GM10266 (cell line): ENCODE data around the gene FAHD1.

Experiments used
- DNase-seq: peaks from one replicate; pipeline ENCODE4 v3.0.0; 2012; ENCODE audit errors: extremely low spot score
- TF ChIP-seq, protein P1 (sequence below): IDR thresholded peaks from 2 replicates; pipeline ENCODE4 v1.5.1; 2012; ENCODE audit warnings: mild to moderate bottlenecking, low read depth; ENCODE audit not compliant: control insufficient read depth, insufficient read depth; ENCODE audit errors: missing control alignments

Gene FAHD1

GRCh38 chr16:1810536-1810935, 16.5 kb upstream of the FAHD1 start:
- TF ChIP-seq, protein P1, sequence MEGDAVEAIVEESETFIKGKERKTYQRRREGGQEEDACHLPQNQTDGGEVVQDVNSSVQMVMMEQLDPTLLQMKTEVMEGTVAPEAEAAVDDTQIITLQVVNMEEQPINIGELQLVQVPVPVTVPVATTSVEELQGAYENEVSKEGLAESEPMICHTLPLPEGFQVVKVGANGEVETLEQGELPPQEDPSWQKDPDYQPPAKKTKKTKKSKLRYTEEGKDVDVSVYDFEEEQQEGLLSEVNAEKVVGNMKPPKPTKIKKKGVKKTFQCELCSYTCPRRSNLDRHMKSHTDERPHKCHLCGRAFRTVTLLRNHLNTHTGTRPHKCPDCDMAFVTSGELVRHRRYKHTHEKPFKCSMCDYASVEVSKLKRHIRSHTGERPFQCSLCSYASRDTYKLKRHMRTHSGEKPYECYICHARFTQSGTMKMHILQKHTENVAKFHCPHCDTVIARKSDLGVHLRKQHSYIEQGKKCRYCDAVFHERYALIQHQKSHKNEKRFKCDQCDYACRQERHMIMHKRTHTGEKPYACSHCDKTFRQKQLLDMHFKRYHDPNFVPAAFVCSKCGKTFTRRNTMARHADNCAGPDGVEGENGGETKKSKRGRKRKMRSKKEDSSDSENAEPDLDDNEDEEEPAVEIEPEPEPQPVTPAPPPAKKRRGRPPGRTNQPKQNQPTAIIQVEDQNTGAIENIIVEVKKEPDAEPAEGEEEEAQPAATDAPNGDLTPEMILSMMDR = no peak
- DNase-seq = no peak

DNA sequence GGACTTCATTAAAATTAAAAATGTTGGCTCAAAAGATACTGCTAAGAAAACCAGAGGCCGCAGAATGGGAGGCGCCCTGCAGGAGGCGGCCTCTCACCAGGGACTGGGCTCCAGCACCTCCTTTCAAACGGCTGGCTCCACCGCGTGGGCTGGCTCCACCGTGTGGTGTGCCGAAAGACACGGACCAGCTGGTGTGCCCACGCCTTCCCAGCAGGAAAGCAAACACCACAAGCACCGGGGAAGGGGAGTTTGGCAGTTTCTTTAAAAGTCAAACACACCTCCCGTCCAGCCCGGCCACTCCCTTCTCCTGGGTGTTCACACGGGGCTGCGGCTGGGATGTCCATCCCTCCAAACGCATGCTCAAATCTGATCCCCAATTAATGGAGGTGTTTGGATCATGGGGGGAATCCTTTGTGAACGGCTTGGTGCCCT, 14.3 kb upstream of the FAHD1 start:
- no peak for DNase-seq
- TF ChIP-seq, protein P1 = no peak

GRCh38 chr16:1815461-1815860, 11.5 kb upstream of the FAHD1 start:
- TF ChIP-seq, protein P1 = no peak
- no peak for DNase-seq

DNA sequence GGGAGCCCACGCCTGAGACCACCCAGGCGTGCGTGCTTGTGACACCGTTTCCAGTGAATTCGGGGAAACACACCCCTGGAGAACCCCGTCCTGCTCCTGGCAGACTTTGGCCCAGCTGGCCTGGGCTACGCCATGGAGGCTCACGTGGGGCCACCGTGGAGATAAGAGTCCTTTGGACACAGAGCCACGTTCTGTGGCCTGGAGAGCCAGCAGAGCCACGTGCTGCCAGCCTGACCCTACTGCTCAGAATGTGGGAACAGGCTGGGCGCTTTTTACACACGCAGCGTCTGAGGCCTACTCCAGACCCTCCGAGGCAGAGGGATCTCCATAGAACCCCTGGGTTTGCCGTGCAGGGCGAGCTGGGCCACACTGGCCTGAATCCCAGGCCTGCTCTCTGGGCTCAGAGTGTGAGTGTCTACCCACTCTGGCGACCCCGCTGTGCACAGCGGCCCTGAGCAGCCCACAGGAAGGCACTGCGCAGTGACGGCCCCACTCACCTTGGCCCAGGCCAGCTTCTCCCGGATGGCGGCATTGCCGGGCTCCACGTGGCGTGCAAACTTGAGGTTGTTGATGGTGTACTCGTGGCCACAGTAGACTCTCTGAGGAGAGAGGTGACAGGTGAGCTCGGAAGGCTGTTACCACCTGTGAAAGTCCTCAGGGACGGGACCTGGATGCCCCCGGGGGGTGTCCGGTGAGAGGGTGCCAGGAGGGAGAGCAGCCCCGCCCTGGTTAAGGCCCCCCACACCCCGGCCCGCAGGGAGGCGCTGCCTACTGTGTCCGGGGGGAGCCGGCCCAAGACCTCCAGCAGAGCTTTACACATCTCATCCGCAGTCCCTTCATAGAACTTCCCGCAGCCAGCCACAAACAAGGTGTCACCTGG, 10.4 kb upstream of the FAHD1 start:
- no peak for DNase-seq
- TF ChIP-seq, protein P1 = no peak

- TF ChIP-seq, protein P1 = no peak
- DNase-seq = no peak
Measured at GRCh38 chr16:1817276-1817589, 9.8 kb upstream of the FAHD1 start.

DNA sequence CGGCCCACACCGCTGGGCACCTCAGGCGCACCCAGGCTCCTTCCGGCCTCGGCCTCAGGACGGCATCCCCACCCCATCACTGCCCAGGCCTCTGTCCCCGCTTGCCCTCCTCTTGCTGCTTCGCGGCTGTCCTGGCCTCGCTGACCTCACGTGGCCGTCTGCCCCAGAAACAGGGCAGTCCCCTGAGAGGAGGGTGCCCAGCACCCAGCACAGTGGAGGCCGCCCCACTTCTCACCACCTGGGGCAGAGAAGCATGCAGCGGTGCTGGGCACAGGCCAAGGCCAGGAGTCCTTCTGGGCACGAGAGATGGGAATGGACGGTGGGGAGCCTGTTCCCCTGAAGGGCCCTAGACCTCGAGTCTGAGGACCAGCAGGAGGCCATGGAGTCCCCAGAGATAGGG, 9.3 kb upstream of the FAHD1 start:
- no peak for DNase-seq

More for the DNA sequence above, 9.3 kb upstream of the FAHD1 start:
- TF ChIP-seq, protein P1 = no peak
